Activated CD4-positive, alpha-beta memory T cell treated with anti-CD3 and anti-CD28 coated beads for 36 hours (primary cell): ENCODE measurements around the gene APLNR. TPM values are rescaled to one million over a fixed set of nuclear protein-coding genes. Genes with fewer than 3 reads are reported as not detected.

Experiments used
- CTCF ChIA-PET: fragments of 350-600 bp; sonication (Branson Sonifier 250); formaldehyde crosslinking; loops from one replicate; lab custom pipeline; 2021; ENCODE audit warnings: antibody characterized with exemption, inconsistent platforms; lab: Charles Lee
- POLR2A ChIA-PET: fragments of 350-600 bp; sonication (Branson Sonifier 250); formaldehyde crosslinking; loops from one replicate; lab custom pipeline; 2021; ENCODE audit warnings: antibody characterized with exemption; lab: Charles Lee
- DNase-seq: peaks from one replicate; pipeline ENCODE4 v3.0.0-alpha.2; 2020
- H3K27ac Mint-ChIP-seq: one replicate; pipeline ENCODE4 v1.8.0; 2021; ENCODE audit warnings: mixed read lengths
- H3K27me3 Mint-ChIP-seq: one replicate; pipeline ENCODE4 v1.8.0; 2021; ENCODE audit warnings: mixed read lengths
- H3K36me3 Mint-ChIP-seq: one replicate; pipeline ENCODE4 v1.8.0; 2021; ENCODE audit warnings: mixed read lengths
- H3K4me1 Mint-ChIP-seq: one replicate; pipeline ENCODE4 v1.8.0; 2021; ENCODE audit warnings: low read depth, mixed read lengths
- H3K4me3 Mint-ChIP-seq: one replicate; pipeline ENCODE4 v1.8.0; 2021; ENCODE audit warnings: mild to moderate bottlenecking, mixed read lengths
- H3K9me3 Mint-ChIP-seq: one replicate; pipeline ENCODE4 v1.8.0; 2021; ENCODE audit warnings: mixed read lengths
- intact Hi-C: fragments of 100-400 bp; cut with micrococcal nuclease; formaldehyde crosslinking; loops from one replicate; pipeline ENCODE4 v1.15.1; 2023
- total RNA-seq, 2 experiments: library from RNA; stranded (reverse); gene quantifications; one replicate each; pipeline ENCODE4 v1.2.3, GENCODE V29; 2021

Gene APLNR
- total RNA-seq, 2 experiments from 2014 or later = not detected

DNA sequence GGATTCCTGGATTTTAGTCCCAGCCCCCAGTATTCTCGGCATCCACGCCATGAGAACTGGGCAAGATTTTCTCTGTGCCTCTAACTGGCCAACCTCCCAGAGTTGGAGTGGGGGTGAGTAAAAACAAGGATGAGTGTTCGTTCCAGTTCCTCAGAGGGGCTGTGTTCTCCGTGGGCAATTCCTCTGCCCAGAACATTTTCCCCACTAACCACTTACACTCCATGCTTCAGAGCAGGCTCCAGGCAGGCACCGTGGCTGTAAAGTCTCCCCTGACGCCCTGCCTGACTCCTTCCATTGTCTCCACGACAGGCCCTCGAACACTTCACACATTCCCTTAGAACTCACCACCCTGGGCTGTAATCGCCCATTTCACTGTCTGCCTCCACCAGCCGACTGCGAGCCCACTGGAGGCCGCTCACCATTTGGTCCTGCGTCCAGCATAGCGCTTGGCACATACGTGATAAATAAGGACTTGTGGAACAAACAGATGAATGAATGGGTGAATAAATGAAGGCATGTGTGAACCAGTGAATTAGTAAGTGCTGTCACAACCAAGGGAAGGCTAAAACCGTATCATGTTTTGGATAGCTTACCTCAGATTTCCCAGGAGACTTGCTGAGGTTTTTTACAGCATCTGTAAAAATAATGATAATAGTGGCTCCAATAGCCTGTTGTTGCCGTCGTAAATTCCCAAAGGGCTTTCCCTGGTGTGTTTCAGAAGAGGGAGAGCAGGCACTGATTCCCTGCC lies 6.1 kb downstream of the APLNR start:
- Mint-ChIP-seq H3K9me3 (no peaks in the 10 kb centered on the region), H3K27ac (no peak overlapping the region), H3K4me1 (no peaks in the 10 kb centered on the region), H3K27me3 (peaks cover 32% of the 10 kb centered on the region), H3K4me3 (no peak overlapping the region), H3K36me3 (no peaks in the 10 kb centered on the region)
- ChIA-PET POLR2A (no interaction called here), CTCF (no interaction called here)
- intact Hi-C loops = no loop called here
- no peak for DNase-seq

DNA sequence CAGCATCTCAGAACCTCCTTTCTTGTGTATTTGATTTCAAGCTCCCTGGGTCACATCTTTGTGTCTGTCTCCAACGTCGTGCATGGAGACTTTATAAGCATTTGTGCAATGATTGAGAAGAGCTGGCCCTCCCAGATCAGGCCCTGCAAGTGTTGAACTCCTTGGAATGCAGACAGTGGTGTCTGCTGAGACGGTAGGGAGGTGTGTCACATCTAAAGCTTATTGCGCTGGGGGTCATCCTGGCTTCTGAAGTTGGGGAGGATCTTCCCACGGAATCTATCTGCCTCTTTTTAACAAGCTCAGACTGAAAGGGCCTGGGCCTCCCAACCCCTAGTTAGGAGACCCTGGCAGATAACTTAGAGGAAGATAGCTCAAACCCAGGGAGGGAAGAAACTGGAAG lies 6.7 kb downstream of the APLNR start:
- no peaks in the 10 kb centered on the region for H3K36me3 Mint-ChIP-seq
- H3K4me3 Mint-ChIP-seq = no peak overlapping the region
- H3K9me3 Mint-ChIP-seq = no peaks in the 10 kb centered on the region
- H3K4me1 Mint-ChIP-seq = no peaks in the 10 kb centered on the region
- H3K27ac Mint-ChIP-seq = no peak overlapping the region
- ChIA-PET POLR2A (no interaction called here), CTCF (interaction anchor here (0.8 kb wide), 1 partner anchor 19 kb away, joined by 5 read pairs; no protein-coding TSS in a partner anchor)
- DNase-seq = no peak
- peaks cover 29% of the 10 kb centered on the region for H3K27me3 Mint-ChIP-seq
- intact Hi-C loops = no loop called here

- DNase-seq = no peak
- intact Hi-C loops = no loop called here
- Mint-ChIP-seq H3K27me3 (peaks cover 22% of the 10 kb centered on the region), H3K9me3 (no peaks in the 10 kb centered on the region), H3K4me1 (no peaks in the 10 kb centered on the region), H3K27ac (no peak overlapping the region), H3K4me3 (no peak overlapping the region), H3K36me3 (no peaks in the 10 kb centered on the region)
- POLR2A ChIA-PET = no interaction called here
- CTCF ChIA-PET = no interaction called here
Observed at GRCh38 chr11:57228600-57228999, 8.4 kb downstream of the APLNR start.

DNA sequence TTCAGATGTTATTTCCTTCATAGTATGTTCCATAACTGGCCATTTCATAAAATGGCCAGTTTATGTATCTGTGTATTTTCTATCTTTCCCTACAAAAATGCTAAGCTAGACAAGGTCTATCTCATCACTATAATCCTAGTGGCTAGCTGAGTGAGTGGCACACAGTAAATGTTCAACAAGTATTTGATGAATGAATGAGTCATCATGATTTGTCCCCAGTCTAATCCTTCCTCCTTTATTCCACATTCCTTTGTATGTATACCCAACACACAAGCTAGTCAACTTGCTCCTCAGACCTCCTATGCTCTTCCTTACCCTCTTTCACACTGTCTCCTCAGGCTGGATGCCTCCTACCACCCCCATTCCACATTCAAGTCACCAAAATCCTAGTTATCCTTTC lies 12.5 kb downstream of the APLNR start:
- intact Hi-C loops = no loop called here
- Mint-ChIP-seq H3K4me3 (no peak overlapping the region), H3K4me1 (no peaks in the 10 kb centered on the region), H3K9me3 (no peaks in the 10 kb centered on the region), H3K27me3 (peaks cover 2% of the 10 kb centered on the region), H3K27ac (no peak overlapping the region), H3K36me3 (no peaks in the 10 kb centered on the region)
- POLR2A ChIA-PET = no interaction called here
- DNase-seq = no peak
- CTCF ChIA-PET = no interaction called here

- no peak overlapping the region for H3K4me3 Mint-ChIP-seq
- intact Hi-C loops = no loop called here
- H3K27me3 Mint-ChIP-seq = peaks cover 2% of the 10 kb centered on the region
- ChIA-PET POLR2A (no interaction called here), CTCF (no interaction called here)
- no peaks in the 10 kb centered on the region for H3K4me1 Mint-ChIP-seq
- no peaks in the 10 kb centered on the region for H3K9me3 Mint-ChIP-seq
- no peaks in the 10 kb centered on the region for H3K36me3 Mint-ChIP-seq
- no peak for DNase-seq
- no peak overlapping the region for H3K27ac Mint-ChIP-seq
Observed at GRCh38 chr11:57224128-57224527, 12.9 kb downstream of the APLNR start.

GRCh38 chr11:57223601-57224000 lies 13.4 kb downstream of the APLNR start:
- CTCF ChIA-PET = no interaction called here
- H3K36me3 Mint-ChIP-seq = no peaks in the 10 kb centered on the region
- H3K4me1 Mint-ChIP-seq = no peaks in the 10 kb centered on the region
- peaks cover 4% of the 10 kb centered on the region for H3K27me3 Mint-ChIP-seq
- H3K27ac Mint-ChIP-seq = no peak overlapping the region
- no peak for DNase-seq
- H3K9me3 Mint-ChIP-seq = no peaks in the 10 kb centered on the region
- H3K4me3 Mint-ChIP-seq = no peak overlapping the region
- intact Hi-C loops = no loop called here
- POLR2A ChIA-PET = no interaction called here

DNA sequence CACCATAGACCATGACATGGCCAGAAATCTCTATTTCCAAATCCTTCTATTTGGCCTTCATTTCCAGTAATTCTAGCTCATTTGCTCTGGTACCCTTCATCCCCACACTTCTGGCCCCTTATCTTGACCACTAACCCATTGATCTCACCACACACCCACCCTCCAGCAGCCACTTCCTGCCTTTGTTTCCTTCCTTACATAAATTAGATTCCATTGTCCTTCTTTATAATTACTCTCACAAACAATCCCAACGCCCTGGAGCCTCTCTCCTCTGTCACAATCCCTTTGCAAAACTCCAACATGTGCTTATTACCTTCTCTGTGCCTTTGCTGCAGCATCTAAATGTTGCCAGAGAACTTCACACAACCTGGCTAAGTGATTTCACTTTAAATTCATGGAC lies 14.8 kb downstream of the APLNR start:
- Mint-ChIP-seq H3K27me3 (peaks cover 4% of the 10 kb centered on the region), H3K4me3 (no peak overlapping the region), H3K27ac (no peak overlapping the region), H3K4me1 (no peaks in the 10 kb centered on the region), H3K36me3 (no peaks in the 10 kb centered on the region), H3K9me3 (no peaks in the 10 kb centered on the region)
- intact Hi-C loops = no loop called here
- ChIA-PET CTCF (interaction anchor here (1.5 kb wide), 1 partner anchor 27 kb away, joined by 4 read pairs; no protein-coding TSS in a partner anchor), POLR2A (no interaction called here)
- no peak for DNase-seq

- intact Hi-C loops = no loop called here
- H3K4me1 Mint-ChIP-seq = no peaks in the 10 kb centered on the region
- H3K27ac Mint-ChIP-seq = no peak overlapping the region
- no peak for DNase-seq
- no peaks in the 10 kb centered on the region for H3K9me3 Mint-ChIP-seq
- no peaks in the 10 kb centered on the region for H3K36me3 Mint-ChIP-seq
- POLR2A ChIA-PET = no interaction called here
- CTCF ChIA-PET = no interaction called here
- H3K27me3 Mint-ChIP-seq = peaks cover 9% of the 10 kb centered on the region
- H3K4me3 Mint-ChIP-seq = no peak overlapping the region
Observed at GRCh38 chr11:57219021-57219627, 17.9 kb downstream of the APLNR start.

- H3K4me3 Mint-ChIP-seq = no peak overlapping the region
- DNase-seq = no peak
- no peaks in the 10 kb centered on the region for H3K36me3 Mint-ChIP-seq
- peaks cover 9% of the 10 kb centered on the region for H3K27me3 Mint-ChIP-seq
- H3K4me1 Mint-ChIP-seq = no peaks in the 10 kb centered on the region
- ChIA-PET POLR2A (no interaction called here), CTCF (no interaction called here)
- H3K27ac Mint-ChIP-seq = no peak overlapping the region
- H3K9me3 Mint-ChIP-seq = no peaks in the 10 kb centered on the region
- intact Hi-C loops = no loop called here
Observed at GRCh38 chr11:57217053-57217452, 20.0 kb downstream of the APLNR start.

DNA sequence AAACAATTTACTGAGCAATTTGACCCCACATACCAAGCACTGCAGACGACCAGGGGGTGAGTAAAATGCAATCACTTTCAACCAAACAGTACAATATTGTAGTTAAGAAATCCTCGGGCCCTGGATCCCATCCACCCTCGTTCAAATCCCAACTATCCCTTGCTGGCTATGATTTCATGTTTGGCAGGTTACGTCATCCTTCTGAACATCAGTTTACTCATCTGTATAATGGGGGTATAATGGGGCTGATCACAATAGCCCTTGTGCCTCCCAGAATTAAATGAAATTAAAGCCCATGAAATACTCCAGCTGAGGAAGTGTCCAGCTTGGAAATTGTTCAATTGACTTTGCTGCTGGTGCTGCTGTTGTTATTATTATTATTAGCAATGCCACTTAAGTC lies 20.6 kb downstream of the APLNR start:
- POLR2A ChIA-PET = no interaction called here
- no peak for DNase-seq
- H3K4me3 Mint-ChIP-seq = no peak overlapping the region
- no peaks in the 10 kb centered on the region for H3K36me3 Mint-ChIP-seq
- intact Hi-C loops = no loop called here
- no peaks in the 10 kb centered on the region for H3K4me1 Mint-ChIP-seq
- H3K27ac Mint-ChIP-seq = no peak overlapping the region
- no peaks in the 10 kb centered on the region for H3K9me3 Mint-ChIP-seq
- H3K27me3 Mint-ChIP-seq = peaks cover 9% of the 10 kb centered on the region
- CTCF ChIA-PET = no interaction called here

DNA sequence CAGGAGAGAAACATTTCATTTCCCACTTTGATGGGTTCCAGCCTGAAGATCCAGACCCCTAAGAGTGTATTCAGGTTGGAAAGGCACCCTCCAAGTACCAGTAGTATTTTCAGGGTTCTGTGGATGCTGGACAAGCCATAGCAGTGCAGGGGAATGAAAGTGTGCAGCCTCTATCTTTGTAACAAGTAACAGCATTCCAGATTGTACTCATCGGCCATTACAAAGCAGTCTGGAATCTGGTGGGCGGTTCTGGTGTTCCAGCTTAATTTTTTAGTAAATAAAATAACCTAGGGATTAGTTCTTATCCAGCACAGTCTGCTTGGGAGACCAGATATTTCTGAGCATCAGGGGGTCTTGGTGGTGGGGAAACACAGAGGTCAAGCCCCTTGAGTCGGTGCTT lies 22.6 kb downstream of the APLNR start:
- no peak for DNase-seq
- Mint-ChIP-seq H3K4me3 (no peak overlapping the region), H3K27me3 (peaks cover 9% of the 10 kb centered on the region), H3K4me1 (no peaks in the 10 kb centered on the region), H3K27ac (no peak overlapping the region), H3K36me3 (no peaks in the 10 kb centered on the region), H3K9me3 (no peaks in the 10 kb centered on the region)
- ChIA-PET POLR2A (no interaction called here), CTCF (no interaction called here)
- intact Hi-C loops = no loop called here

GRCh38 chr11:57214098-57214417 lies 23.0 kb downstream of the APLNR start:
- no peaks in the 10 kb centered on the region for H3K36me3 Mint-ChIP-seq
- no peak for DNase-seq
- no peak overlapping the region for H3K4me3 Mint-ChIP-seq
- intact Hi-C loops = no loop called here
- ChIA-PET POLR2A (no interaction called here), CTCF (no interaction called here)
- H3K27me3 Mint-ChIP-seq = peaks cover 9% of the 10 kb centered on the region
- H3K9me3 Mint-ChIP-seq = no peaks in the 10 kb centered on the region
- no peaks in the 10 kb centered on the region for H3K4me1 Mint-ChIP-seq
- no peak overlapping the region for H3K27ac Mint-ChIP-seq
